ENCODE measurements around the gene SLC25A3. TPM values are rescaled to one million over a fixed set of nuclear protein-coding genes. Genes with fewer than 3 reads are reported as not detected.
"Not testable (repeated sequence)": the region's sequence is repeated elsewhere in the genome, so short reads cannot be mapped to it uniquely, and the experiment has no call there.

The SLC25A3 gene
- total RNA-seq, result 100 to 1,000 TPM; 579 to 697 TPM

DNA sequence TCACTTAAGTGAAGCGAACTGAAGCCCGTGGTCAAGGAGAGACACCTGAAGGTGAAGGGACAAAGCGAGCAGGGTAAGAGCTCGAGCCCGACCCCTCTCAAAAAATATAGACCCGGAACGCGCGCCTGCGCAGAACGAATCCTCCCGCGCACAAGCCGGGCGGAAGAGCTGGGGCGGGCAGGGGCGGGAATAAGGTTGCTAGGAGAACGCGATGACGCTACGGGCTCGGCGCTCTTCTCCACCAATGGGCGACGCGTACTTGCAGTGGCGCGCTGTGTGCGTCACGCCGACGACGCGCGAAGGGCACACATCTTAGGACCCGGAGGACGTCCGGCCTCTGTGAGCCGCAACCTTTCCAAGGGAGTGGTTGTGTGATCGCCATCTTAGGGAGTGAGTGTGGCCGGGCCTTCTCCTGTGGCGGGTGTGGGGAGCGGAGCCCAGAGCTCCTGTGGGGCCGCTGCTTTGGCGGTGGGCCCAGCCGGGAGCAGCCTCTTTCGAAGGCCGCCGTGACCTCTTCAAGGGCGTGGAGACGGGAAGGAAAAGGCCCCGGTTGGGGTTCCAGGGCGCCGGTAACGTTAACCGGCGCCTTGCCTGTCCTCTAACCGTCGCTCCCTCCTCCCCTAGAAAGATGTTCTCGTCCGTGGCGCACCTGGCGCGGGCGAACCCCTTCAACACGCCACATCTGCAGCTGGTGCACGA, at the start of gene SLC25A3:
TSS of gene SLC25A3 (plus strand) at position 336 of the 699 bp plus-strand sequence. CDS start at position 629, 293 bp downstream.
- peak; percentile 92 to 93 for DNase-seq
- H3K4me1 Mint-ChIP-seq (ENCODE audit: low read depth), result peaks cover 31% of the 10 kb centered on the region
- H3K4me3 Mint-ChIP-seq, result peak within 1 kb of the TSS; percentile 91 to 99
- peak within 1 kb of the TSS; percentile 99 for H3K27ac Mint-ChIP-seq
- no peaks in the 10 kb centered on the region for H3K9me3 Mint-ChIP-seq
- H3K27me3 Mint-ChIP-seq (ENCODE audit: low read depth), result no peaks in the 10 kb centered on the region
- ATAC-seq (replicated peaks in 1 of 2), result peak; percentile 96
- H3K36me3 Mint-ChIP-seq (ENCODE audit: insufficient read depth in 2 of 2), result peaks cover 12 to 35% of the 10 kb centered on the region in 2 donors

DNA sequence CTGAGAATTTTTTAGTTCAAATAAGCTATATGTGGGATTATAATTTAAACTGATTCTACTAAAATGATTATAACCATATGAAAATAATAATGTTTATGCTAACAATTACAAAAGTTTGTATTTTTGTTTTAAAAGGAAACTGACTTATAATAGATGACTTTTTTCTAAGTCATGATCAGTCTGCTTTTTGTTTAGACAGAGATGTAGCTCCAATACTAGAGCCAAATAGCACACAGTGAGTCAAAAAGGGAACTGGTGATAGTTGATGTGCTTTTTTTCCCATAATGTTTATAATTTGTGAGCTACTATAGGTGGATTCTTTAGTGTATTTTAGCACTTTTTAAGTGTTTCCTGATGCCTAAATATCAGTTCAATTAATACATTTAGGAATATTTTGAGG, 49.8 kb upstream of the SLC25A3 start:
- peaks cover 7% of the 10 kb centered on the region for H3K4me1 Mint-ChIP-seq (ENCODE audit: low read depth)
- DNase-seq, result no peak
- no peak for ATAC-seq (replicated peaks in 1 of 2)
- H3K9me3 Mint-ChIP-seq, result no peaks in the 10 kb centered on the region
- no peak overlapping the region for H3K4me3 Mint-ChIP-seq
- peak overlapping the region; percentile 71 for H3K27ac Mint-ChIP-seq
- no peaks in the 10 kb centered on the region for H3K27me3 Mint-ChIP-seq (ENCODE audit: low read depth)
- H3K36me3 Mint-ChIP-seq (ENCODE audit: insufficient read depth in 2 of 2), result peaks cover 14 to 46% of the 10 kb centered on the region in 2 donors

DNA sequence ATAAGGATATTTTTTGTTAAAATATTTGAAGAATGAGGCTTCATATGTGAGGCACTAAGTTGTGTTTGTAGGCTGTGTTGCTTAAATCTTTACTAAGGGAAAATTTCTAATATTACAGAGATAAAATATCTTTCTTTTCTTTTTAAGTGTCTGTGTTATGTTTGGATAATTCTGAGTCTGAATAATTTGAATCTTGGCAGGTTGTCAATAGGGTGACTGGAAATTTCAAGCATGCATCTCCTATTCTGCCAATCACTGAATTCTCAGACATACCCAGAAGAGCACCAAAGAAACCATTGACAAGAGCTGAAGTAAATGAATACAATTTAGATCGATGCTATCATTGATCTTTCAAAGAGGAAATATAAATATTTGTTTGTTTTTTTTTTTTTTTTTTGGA, 48.7 kb upstream of the SLC25A3 start:
- Mint-ChIP-seq H3K4me1 (ENCODE audit: low read depth) (peaks cover 8% of the 10 kb centered on the region), H3K9me3 (no peaks in the 10 kb centered on the region), H3K4me3 (no peak overlapping the region), H3K36me3 (ENCODE audit: insufficient read depth in 2 of 2) (peaks cover 14 to 45% of the 10 kb centered on the region in 2 donors), H3K27ac (peak overlapping the region; percentile 2), H3K27me3 (ENCODE audit: low read depth) (no peaks in the 10 kb centered on the region)
- DNase-seq (no peak), ATAC-seq (replicated peaks in 1 of 2) (no peak)

DNA sequence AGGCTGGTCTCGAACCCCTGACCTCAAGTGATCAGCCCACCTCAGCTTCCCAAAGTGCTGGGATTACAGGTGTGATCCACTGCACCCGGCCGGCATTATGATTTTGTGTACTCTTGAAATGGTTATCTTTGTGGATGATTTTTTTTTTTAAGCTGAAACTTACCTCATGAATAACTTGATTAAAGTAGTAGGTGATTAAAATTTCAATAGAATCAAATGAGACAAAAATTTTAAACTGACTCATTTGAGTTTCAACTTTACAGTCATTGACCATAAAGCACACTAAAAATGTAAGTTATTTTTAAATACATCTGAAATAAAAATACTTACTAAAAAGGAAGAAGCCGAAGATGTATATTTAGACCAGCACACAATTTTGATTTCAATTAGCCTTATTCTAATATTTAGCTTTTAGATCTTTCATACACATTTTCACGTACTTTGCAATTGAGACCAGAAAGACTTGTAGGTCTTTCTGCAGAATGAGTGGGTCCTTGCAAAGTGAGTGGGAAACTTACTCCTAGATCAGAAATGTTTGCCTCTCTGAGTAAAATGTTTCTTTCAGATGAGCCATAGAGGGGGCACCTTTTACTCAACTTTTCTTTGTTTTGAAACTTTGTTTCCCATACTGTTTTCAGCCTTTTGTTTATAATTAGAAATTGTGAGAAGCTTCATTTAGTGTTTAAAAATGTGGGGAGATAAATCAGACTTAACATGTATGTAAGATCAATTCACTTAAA, 43.9 kb upstream of the SLC25A3 start:
- no peak for DNase-seq
- peak; percentile 44 to 69 for ATAC-seq (replicated peaks in 1 of 2)
- peaks cover 9 to 38% of the 10 kb centered on the region in 2 donors for H3K36me3 Mint-ChIP-seq (ENCODE audit: insufficient read depth in 2 of 2)
- no peaks in the 10 kb centered on the region for H3K27me3 Mint-ChIP-seq (ENCODE audit: low read depth)
- H3K9me3 Mint-ChIP-seq, result peaks cover 0 to 1% of the 10 kb centered on the region in 2 donors
- no peak overlapping the region for H3K4me3 Mint-ChIP-seq
- H3K27ac Mint-ChIP-seq, result peak overlapping the region; percentile 57
- H3K4me1 Mint-ChIP-seq (ENCODE audit: low read depth), result peaks cover 8% of the 10 kb centered on the region

DNA sequence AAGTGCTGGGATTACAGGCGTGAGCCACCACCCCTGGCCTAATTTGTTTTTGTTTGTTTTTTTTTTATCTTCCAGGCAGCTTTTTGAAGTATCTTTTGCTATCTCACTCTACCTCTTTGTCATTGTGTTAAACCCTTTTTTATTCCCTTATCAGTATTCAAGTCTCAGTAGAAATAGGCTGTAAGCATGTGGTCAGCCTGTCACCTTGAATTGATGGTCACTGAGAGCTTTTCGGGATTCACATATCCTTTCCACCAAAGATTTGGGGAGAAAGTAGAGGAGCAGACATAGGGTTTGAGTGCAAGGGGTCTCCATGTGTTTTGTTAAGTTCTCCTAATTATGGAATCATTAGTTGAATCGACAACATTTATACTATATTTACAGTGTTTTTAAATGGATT, 41.7 kb upstream of the SLC25A3 start:
- no peak for ATAC-seq (replicated peaks in 1 of 2)
- H3K27ac Mint-ChIP-seq, result no peak overlapping the region

DNA sequence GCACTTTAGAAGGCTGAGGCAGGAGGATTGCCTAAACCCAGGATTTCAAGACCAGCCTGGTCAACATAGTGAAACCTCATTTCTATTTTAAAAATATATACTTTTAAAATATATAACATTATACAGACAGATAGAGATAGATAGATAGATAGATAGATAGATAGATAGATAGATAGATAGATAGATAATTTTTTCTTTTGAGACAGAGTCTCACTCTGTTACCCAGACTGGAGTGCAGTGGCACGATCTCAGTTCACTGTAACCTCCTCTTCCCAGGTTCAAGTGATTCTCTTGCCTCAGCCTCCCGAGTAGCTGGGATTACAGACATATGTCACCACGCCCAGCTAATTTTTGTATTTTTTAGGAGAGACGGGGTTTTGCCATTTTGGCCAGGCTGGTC, 35.4 kb upstream of the SLC25A3 start:
- not testable (repeated sequence) for H3K9me3 Mint-ChIP-seq; H3K4me3 Mint-ChIP-seq; H3K4me1 Mint-ChIP-seq (ENCODE audit: low read depth); H3K27ac Mint-ChIP-seq; DNase-seq; H3K27me3 Mint-ChIP-seq (ENCODE audit: low read depth); H3K36me3 Mint-ChIP-seq (ENCODE audit: insufficient read depth in 2 of 2)
- peak in 1 of 2 donors; percentile 7 for ATAC-seq (replicated peaks in 1 of 2)

More for the DNA sequence above, 41.7 kb upstream of the SLC25A3 start:
- peaks cover 8% of the 10 kb centered on the region for H3K4me1 Mint-ChIP-seq (ENCODE audit: low read depth)
- no peak for DNase-seq
- no peak overlapping the region for H3K4me3 Mint-ChIP-seq
- H3K27me3 Mint-ChIP-seq (ENCODE audit: low read depth), result no peaks in the 10 kb centered on the region
- peaks cover 0 to 1% of the 10 kb centered on the region in 2 donors for H3K9me3 Mint-ChIP-seq
- H3K36me3 Mint-ChIP-seq (ENCODE audit: insufficient read depth in 2 of 2), result peaks cover 7 to 29% of the 10 kb centered on the region in 2 donors

DNA sequence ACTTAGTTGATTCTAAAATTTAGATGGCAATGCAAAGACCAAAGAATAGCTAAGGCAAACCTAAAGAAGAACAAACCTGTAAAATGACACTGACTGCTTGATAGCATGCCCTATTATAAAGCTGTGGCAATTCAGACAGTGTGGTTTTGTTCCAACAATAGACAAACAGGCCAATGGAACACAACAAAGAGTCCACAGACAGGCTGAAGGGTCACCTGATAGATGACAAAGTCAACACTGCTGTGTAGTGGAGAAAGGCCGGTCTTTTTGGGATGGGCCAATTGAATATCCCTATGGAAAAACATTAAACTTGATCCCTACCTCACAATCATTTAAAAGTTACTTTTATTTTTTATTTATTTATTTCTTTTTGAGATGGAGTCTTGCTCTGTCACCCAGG, 33.8 kb upstream of the SLC25A3 start:
- H3K4me3 Mint-ChIP-seq, result no peak overlapping the region
- H3K9me3 Mint-ChIP-seq, result no peaks in the 10 kb centered on the region
- no peaks in the 10 kb centered on the region for H3K4me1 Mint-ChIP-seq (ENCODE audit: low read depth)
- no peaks in the 10 kb centered on the region for H3K36me3 Mint-ChIP-seq (ENCODE audit: insufficient read depth in 2 of 2)
- H3K27ac Mint-ChIP-seq, result no peak overlapping the region
- no peaks in the 10 kb centered on the region for H3K27me3 Mint-ChIP-seq (ENCODE audit: low read depth)
- DNase-seq (no peak), ATAC-seq (replicated peaks in 1 of 2) (no peak)

DNA sequence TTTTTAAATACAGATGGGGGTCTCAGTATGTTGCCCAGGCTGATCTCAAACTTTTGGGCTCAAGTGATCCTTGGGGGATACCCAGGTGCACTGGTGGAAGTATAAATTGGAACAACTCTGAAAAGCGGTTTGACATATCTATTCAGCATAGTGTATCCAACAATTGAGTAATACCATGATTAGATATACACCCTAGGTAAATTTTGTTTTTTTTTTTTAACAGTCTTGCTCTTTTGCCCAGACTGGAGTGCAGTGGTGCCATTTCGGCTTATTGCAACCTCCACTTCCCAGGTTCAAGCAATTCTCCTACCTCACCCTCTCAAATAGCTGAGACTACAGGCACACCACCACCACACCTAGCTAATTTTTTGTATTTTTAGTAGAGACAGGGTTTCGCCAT, 31.6 kb upstream of the SLC25A3 start:
- Mint-ChIP-seq H3K36me3 (ENCODE audit: insufficient read depth in 2 of 2) (no peaks in the 10 kb centered on the region), H3K9me3 (no peaks in the 10 kb centered on the region), H3K27ac (no peak overlapping the region), H3K27me3 (ENCODE audit: low read depth) (no peaks in the 10 kb centered on the region), H3K4me1 (ENCODE audit: low read depth) (no peaks in the 10 kb centered on the region), H3K4me3 (no peak overlapping the region)
- ATAC-seq (replicated peaks in 1 of 2) (no peak), DNase-seq (no peak)

DNA sequence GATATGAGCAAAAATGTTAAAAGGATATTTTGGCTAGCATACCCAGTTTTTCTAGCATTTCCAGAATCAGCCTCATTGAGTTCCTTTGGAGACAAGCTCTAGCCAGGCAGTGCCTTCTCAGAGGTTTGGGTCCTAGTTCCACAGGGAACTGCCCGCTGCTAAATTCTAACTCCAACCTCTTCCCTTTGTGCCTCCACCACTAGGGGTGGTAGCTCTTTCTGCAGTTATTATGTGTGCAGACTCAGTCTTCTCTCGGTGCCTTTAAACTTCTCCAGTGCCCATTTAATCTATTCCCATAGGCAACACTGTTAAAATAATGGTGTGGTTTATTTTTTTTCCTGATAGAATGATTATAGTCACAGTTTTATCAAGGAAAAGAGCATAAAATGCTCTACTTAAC, 21.5 kb upstream of the SLC25A3 start:
- no peak overlapping the region for H3K27ac Mint-ChIP-seq
- H3K27me3 Mint-ChIP-seq (ENCODE audit: low read depth), result no peaks in the 10 kb centered on the region
- H3K9me3 Mint-ChIP-seq, result peaks cover 0 to 2% of the 10 kb centered on the region in 2 donors
- no peaks in the 10 kb centered on the region for H3K36me3 Mint-ChIP-seq (ENCODE audit: insufficient read depth in 2 of 2)
- H3K4me3 Mint-ChIP-seq, result no peak overlapping the region
- DNase-seq (no peak), ATAC-seq (replicated peaks in 1 of 2) (no peak)
- H3K4me1 Mint-ChIP-seq (ENCODE audit: low read depth), result no peaks in the 10 kb centered on the region

DNA sequence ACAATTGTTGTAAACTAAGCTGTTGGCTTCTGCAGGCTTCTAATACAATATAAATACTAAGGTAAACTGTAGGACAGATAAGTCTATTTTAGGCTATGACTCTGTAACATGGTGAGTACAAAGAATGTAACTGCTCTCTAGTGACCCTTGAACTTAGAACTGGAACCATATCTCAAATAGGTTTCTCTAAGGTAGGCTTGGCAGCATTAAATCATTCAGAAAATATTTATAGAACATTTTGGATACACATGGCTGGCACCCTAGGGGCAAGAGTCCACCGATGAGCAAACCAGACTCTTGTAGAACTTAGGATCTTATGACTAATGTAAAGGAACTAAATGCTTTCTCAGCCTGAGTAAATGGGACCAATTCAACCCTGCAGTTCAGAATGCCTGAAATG, 19.4 kb upstream of the SLC25A3 start:
- Mint-ChIP-seq H3K4me3 (no peak overlapping the region), H3K36me3 (ENCODE audit: insufficient read depth in 2 of 2) (no peaks in the 10 kb centered on the region), H3K27me3 (ENCODE audit: low read depth) (no peaks in the 10 kb centered on the region), H3K4me1 (ENCODE audit: low read depth) (no peaks in the 10 kb centered on the region), H3K27ac (no peak overlapping the region), H3K9me3 (peaks cover 0 to 2% of the 10 kb centered on the region in 2 donors)
- ATAC-seq (replicated peaks in 1 of 2) (no peak), DNase-seq (no peak)

DNA sequence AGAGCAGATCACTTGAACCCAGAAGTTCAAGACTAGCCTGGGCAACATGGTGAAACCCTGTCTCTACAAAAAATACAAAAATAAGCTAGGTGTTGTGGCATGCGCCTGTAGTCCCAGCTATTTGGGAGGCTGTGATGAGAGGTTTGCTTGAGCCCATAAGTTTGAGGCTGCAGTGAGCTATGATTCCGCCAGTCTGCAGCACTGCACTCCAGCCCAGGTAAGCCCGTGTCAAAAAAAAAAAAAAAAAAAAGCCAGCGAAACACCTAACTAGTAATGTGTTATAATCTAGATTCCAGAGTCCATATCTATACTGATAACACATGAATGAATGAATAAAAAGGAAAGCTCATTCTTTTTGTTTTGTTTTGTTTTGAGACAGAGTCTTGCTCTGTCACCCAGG, 18.5 kb upstream of the SLC25A3 start:
- H3K27me3 Mint-ChIP-seq (ENCODE audit: low read depth), result no peaks in the 10 kb centered on the region

DNA sequence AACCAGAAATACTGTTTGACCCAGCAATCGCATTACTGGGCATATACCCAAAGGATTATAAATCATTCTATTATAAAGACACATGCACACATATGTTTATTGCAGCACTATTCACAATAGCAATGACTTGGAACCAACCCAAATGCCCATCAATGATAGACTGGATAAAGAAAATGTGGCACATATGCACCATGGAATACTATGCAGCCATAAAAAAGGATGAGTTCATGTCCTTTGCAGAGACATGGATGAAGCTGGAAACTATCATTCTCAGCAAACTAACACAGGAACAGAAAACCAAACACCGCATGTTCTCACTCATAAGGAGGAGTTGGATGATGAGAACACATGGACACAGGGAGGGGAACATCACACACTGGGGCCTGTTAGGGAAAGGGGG, 16.7 kb upstream of the SLC25A3 start:
- H3K27ac Mint-ChIP-seq; H3K4me3 Mint-ChIP-seq; DNase-seq; H3K27me3 Mint-ChIP-seq (ENCODE audit: low read depth); H3K4me1 Mint-ChIP-seq (ENCODE audit: low read depth); ATAC-seq (replicated peaks in 1 of 2); H3K36me3 Mint-ChIP-seq (ENCODE audit: insufficient read depth in 2 of 2); H3K9me3 Mint-ChIP-seq: not testable (repeated sequence)

More for the DNA sequence above, 18.5 kb upstream of the SLC25A3 start:
- Mint-ChIP-seq H3K27ac (no peak overlapping the region), H3K4me1 (ENCODE audit: low read depth) (no peaks in the 10 kb centered on the region), H3K36me3 (ENCODE audit: insufficient read depth in 2 of 2) (no peaks in the 10 kb centered on the region), H3K9me3 (peaks cover 0 to 2% of the 10 kb centered on the region in 2 donors), H3K4me3 (no peak overlapping the region)
- DNase-seq, result no peak
- no peak for ATAC-seq (replicated peaks in 1 of 2)

DNA sequence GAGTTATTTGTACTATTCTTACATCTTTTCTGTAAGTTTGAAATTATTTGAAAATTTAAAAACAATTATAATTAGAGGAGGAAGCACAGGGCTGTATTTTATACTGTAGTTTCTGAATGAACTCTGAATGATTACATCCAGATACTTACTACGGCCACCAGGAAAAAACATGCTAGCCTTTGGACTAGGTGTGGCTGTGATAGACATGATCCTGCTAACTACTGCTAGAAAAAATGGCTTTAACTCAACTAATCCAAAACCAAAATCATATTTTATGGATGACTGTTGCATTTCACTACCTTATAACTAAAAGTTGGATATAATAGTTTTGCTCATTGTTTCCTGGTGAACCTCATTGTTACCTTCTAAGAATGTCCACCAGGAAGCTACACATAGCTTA, 15.1 kb upstream of the SLC25A3 start:
- Mint-ChIP-seq H3K4me3 (no peak overlapping the region), H3K27me3 (ENCODE audit: low read depth) (no peaks in the 10 kb centered on the region), H3K36me3 (ENCODE audit: insufficient read depth in 2 of 2) (no peaks in the 10 kb centered on the region), H3K4me1 (ENCODE audit: low read depth) (no peaks in the 10 kb centered on the region), H3K9me3 (peaks cover 0 to 2% of the 10 kb centered on the region in 2 donors), H3K27ac (no peak overlapping the region)
- no peak for DNase-seq
- no peak for ATAC-seq (replicated peaks in 1 of 2)

Measured in activated T-cell treated with anti-CD3 and anti-CD28 coated beads, Interleukin-2, amount 50 U/mL, for 72 hours (primary cell).